ENCODE results near the gene METRNL. TPM values are rescaled to one million over a fixed set of nuclear protein-coding genes. Genes with fewer than 3 reads are reported as not detected.

METRNL gene
- polyA plus RNA-seq, 1 donor from 2014 or later = 15.1 TPM

DNA sequence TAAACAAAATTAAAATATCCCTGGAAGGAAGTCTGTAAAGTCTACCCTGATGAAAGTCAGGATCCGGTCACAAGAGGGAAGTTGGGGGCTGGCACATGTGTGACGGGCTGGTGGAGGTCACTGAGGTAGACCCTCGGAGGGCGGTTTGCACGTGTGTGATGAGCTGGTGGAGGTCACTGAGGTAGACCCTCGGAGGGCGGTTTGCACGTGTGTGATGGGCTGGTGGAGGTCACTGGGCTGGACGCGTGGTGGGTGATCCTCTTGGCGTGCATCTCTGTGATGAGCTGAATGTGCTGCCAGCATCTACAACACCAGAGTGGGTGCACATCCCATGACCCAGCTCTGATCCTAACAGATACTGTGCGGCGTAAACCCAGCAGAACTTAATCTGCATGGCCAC, 43.7 kb upstream of the METRNL start:
- Histone ChIP-seq H3K27ac (ENCODE audit: low read length) (no peak overlapping the region), H3K27me3 (ENCODE audit: insufficient read depth, low read depth, low read length) (no peaks in the 10 kb centered on the region), H3K4me2 (ENCODE audit: low read length) (no peak overlapping the region), H3K9ac (ENCODE audit: low read length) (no peak overlapping the region), H3K79me2 (replicated peaks; ENCODE audit: insufficient read depth, low read length) (no peaks in the 10 kb centered on the region), H4K20me1 (ENCODE audit: insufficient read depth) (no peaks in the 10 kb centered on the region), H3F3A (ENCODE audit: insufficient read depth, low read length, poor library complexity, severe bottlenecking) (no peaks in the 10 kb centered on the region), H3K36me3 (ENCODE audit: insufficient read depth, low read length) (no peaks in the 10 kb centered on the region), H3K9me2 (ENCODE audit: insufficient read depth, low read length) (no peaks in the 10 kb centered on the region), H2AFZ (ENCODE audit: low read depth, low read length) (no peak overlapping the region), H3K4me3 (ENCODE audit: low read length) (no peak overlapping the region), H3K9me3 (ENCODE audit: low read length) (no peaks in the 10 kb centered on the region)
- TF ChIP-seq, protein P1, sequence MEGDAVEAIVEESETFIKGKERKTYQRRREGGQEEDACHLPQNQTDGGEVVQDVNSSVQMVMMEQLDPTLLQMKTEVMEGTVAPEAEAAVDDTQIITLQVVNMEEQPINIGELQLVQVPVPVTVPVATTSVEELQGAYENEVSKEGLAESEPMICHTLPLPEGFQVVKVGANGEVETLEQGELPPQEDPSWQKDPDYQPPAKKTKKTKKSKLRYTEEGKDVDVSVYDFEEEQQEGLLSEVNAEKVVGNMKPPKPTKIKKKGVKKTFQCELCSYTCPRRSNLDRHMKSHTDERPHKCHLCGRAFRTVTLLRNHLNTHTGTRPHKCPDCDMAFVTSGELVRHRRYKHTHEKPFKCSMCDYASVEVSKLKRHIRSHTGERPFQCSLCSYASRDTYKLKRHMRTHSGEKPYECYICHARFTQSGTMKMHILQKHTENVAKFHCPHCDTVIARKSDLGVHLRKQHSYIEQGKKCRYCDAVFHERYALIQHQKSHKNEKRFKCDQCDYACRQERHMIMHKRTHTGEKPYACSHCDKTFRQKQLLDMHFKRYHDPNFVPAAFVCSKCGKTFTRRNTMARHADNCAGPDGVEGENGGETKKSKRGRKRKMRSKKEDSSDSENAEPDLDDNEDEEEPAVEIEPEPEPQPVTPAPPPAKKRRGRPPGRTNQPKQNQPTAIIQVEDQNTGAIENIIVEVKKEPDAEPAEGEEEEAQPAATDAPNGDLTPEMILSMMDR (IDR thresholded peaks at IDR 0.05; ENCODE audit: poor library complexity, severe bottlenecking) = no peak
- TF ChIP-seq RAD21 (conservative IDR thresholded peaks at IDR 0.05) = no peak
- TF ChIP-seq EP300 (conservative IDR thresholded peaks at IDR 0.05; ENCODE audit: poor library complexity, severe bottlenecking) = no peak
- no peak for TF ChIP-seq EZH2 (IDR thresholded peaks at IDR 0.05; ENCODE audit: borderline replicate concordance, insufficient read depth, low read length, poor library complexity, severe bottlenecking)
- no peak for TF ChIP-seq TAF1 (IDR thresholded peaks at IDR 0.05; ENCODE audit: low read depth)
- no peak for TF ChIP-seq SMC3 (conservative IDR thresholded peaks at IDR 0.05; ENCODE audit: poor library complexity)
- TF ChIP-seq, protein P2, sequence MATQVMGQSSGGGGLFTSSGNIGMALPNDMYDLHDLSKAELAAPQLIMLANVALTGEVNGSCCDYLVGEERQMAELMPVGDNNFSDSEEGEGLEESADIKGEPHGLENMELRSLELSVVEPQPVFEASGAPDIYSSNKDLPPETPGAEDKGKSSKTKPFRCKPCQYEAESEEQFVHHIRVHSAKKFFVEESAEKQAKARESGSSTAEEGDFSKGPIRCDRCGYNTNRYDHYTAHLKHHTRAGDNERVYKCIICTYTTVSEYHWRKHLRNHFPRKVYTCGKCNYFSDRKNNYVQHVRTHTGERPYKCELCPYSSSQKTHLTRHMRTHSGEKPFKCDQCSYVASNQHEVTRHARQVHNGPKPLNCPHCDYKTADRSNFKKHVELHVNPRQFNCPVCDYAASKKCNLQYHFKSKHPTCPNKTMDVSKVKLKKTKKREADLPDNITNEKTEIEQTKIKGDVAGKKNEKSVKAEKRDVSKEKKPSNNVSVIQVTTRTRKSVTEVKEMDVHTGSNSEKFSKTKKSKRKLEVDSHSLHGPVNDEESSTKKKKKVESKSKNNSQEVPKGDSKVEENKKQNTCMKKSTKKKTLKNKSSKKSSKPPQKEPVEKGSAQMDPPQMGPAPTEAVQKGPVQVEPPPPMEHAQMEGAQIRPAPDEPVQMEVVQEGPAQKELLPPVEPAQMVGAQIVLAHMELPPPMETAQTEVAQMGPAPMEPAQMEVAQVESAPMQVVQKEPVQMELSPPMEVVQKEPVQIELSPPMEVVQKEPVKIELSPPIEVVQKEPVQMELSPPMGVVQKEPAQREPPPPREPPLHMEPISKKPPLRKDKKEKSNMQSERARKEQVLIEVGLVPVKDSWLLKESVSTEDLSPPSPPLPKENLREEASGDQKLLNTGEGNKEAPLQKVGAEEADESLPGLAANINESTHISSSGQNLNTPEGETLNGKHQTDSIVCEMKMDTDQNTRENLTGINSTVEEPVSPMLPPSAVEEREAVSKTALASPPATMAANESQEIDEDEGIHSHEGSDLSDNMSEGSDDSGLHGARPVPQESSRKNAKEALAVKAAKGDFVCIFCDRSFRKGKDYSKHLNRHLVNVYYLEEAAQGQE (IDR thresholded peaks at IDR 0.05; ENCODE audit: borderline replicate concordance) = no peak

DNA sequence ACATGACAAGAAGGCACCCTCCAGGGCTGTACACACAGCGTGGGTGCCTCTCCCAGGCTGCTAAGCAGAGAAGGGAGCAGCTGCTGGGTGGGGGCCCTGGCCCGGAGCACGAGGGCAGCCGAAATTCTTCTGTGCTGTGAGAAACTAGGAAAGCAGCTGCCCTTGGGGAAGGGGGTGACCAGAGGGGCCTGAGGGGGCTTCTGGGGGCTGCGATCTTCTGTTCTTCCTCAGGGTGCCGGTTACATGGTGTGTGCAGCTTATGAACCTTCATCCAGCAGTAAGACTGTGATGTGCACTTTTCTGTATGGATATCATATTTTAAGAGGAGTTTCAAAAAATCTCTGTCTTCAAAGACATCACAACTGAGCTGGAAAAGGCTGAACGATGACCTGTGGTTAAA, 43.2 kb upstream of the METRNL start:
- Histone ChIP-seq H3F3A (ENCODE audit: insufficient read depth, low read length, poor library complexity, severe bottlenecking) (no peaks in the 10 kb centered on the region), H3K9ac (ENCODE audit: low read length) (no peak overlapping the region), H4K20me1 (ENCODE audit: insufficient read depth) (no peaks in the 10 kb centered on the region), H3K27ac (ENCODE audit: low read length) (no peak overlapping the region), H3K36me3 (ENCODE audit: insufficient read depth, low read length) (no peaks in the 10 kb centered on the region), H3K27me3 (ENCODE audit: insufficient read depth, low read depth, low read length) (no peaks in the 10 kb centered on the region), H3K9me3 (ENCODE audit: low read length) (peaks cover 1% of the 10 kb centered on the region), H2AFZ (ENCODE audit: low read depth, low read length) (no peak overlapping the region), H3K4me2 (ENCODE audit: low read length) (no peak overlapping the region), H3K4me3 (ENCODE audit: low read length) (no peak overlapping the region), H3K9me2 (ENCODE audit: insufficient read depth, low read length) (no peaks in the 10 kb centered on the region), H3K79me2 (replicated peaks; ENCODE audit: insufficient read depth, low read length) (no peaks in the 10 kb centered on the region)
- TF ChIP-seq, protein P1 (IDR thresholded peaks at IDR 0.05; ENCODE audit: poor library complexity, severe bottlenecking) = no peak
- TF ChIP-seq POLR2AphosphoS5 (IDR thresholded peaks at IDR 0.05) = no peak
